Right lobe of liver (tissue), 4 donors: ENCODE measurements around the gene TCEANC.

Experiments used
- POLR2A ChIP-seq: fragments of 450-650 bp; IDR thresholded peaks from one replicate; pipeline ENCODE4 v1.6.1; 2017; ENCODE audit warnings: antibody characterized with exemption, mild to moderate bottlenecking
- TF ChIP-seq, protein P1 (sequence below), 4 donors: fragments of 200-600 bp in 3 of 4; fragments of 450-650 bp in 1 of 4; IDR thresholded peaks; one replicate each; pipeline versions ENCODE4 v1.5.1 to v1.8.0; 2016 to 2022; ENCODE audit warnings: antibody characterized with exemption in 4 of 4, mild to moderate bottlenecking in 2 of 4
- donor health status: DM: no; HTN: no; CAD: no.
- donor health status: DM: no; HTN: no; CAD: no.
- donor health status: DM: no; HTN: yes; CAD: no.

DNA sequence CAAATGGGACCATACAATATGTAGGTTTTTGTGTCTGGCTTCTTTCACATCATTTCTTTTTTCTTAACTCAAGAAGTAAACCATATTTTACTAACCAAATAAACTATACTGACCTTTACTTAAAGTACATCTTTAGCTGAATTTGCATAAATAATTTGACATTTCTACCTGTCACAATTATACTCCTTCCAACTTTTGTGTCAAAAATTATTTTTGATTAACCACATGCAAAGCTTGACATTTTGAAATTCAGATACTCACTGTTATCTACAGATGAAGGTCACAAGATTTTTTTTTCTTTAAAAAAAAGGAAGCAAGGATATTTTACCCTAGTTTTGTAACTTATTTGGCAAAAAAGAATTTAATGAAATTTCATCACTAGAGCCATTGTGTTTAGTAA is 23.9 kb downstream of the TCEANC start:
- TF ChIP-seq, protein P1, sequence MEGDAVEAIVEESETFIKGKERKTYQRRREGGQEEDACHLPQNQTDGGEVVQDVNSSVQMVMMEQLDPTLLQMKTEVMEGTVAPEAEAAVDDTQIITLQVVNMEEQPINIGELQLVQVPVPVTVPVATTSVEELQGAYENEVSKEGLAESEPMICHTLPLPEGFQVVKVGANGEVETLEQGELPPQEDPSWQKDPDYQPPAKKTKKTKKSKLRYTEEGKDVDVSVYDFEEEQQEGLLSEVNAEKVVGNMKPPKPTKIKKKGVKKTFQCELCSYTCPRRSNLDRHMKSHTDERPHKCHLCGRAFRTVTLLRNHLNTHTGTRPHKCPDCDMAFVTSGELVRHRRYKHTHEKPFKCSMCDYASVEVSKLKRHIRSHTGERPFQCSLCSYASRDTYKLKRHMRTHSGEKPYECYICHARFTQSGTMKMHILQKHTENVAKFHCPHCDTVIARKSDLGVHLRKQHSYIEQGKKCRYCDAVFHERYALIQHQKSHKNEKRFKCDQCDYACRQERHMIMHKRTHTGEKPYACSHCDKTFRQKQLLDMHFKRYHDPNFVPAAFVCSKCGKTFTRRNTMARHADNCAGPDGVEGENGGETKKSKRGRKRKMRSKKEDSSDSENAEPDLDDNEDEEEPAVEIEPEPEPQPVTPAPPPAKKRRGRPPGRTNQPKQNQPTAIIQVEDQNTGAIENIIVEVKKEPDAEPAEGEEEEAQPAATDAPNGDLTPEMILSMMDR (IDR thresholded peaks at IDR 0.05), result no peak
- no peak for TF ChIP-seq POLR2A
